HL-60 (cell line): ENCODE results near the gene ADGRB2.

Experiments
- DNase-seq, 2 experiments: peaks; one replicate each; pipeline ENCODE4 v3.0.0-alpha.2; 2010 to 2020; ENCODE audit warnings: low read depth in 1 of 2, low spot score in 1 of 2
- H3K27ac ChIP-seq: fragments of 250-450 bp; sonication (Bioruptor Pico); replicated peaks from 2 replicates; pipeline ENCODE4 v1.5.1; 2020; ENCODE audit warnings: mild to moderate bottlenecking, moderate library complexity
- H3K27me3 ChIP-seq: fragments of 250-450 bp; sonication (Bioruptor Pico); 2 replicates; pipeline ENCODE4 v1.5.1; 2021; ENCODE audit warnings: mild to moderate bottlenecking, moderate library complexity; ENCODE audit not compliant: insufficient read depth, poor library complexity, severe bottlenecking
- H3K4me3 ChIP-seq: replicated peaks from 2 replicates; pipeline ENCODE4 v1.5.1; 2011; ENCODE audit warnings: mild to moderate bottlenecking, control low read depth, low read length; ENCODE audit not compliant: insufficient read depth
- CTCF ChIP-seq: IDR thresholded peaks from one replicate; pipeline ENCODE4 v1.5.1; 2011; ENCODE audit warnings: low read length, control low read depth, inconsistent platforms; ENCODE audit not compliant: insufficient read depth
- GABPA ChIP-seq: IDR thresholded peaks from 2 replicates; pipeline ENCODE4 v1.6.1; 2012; ENCODE audit warnings: low read depth
- POLR2AphosphoS5 ChIP-seq: IDR thresholded peaks from 2 replicates; pipeline ENCODE4 v1.6.1; 2012; ENCODE audit warnings: low read depth
- REST ChIP-seq: IDR thresholded peaks from 2 replicates; pipeline ENCODE4 v1.6.1; 2012; ENCODE audit warnings: low read depth; ENCODE audit not compliant: insufficient replicate concordance
- SPI1 ChIP-seq: IDR thresholded peaks from 2 replicates; pipeline ENCODE4 v1.6.1; 2012; ENCODE audit warnings: low read depth, mild to moderate bottlenecking, borderline replicate concordance

Gene ADGRB2

GRCh38 chr1:31733389-31734219 lies 30.5 kb downstream of the ADGRB2 start:
- Histone ChIP-seq H3K4me3 (no peak overlapping the region), H3K27ac (no peak overlapping the region), H3K27me3 (peaks cover 11% of the 10 kb centered on the region)
- no peak for DNase-seq
- no peak for TF ChIP-seq GABPA

GRCh38 chr1:31732751-31733289 lies 31.3 kb downstream of the ADGRB2 start:
- H3K27me3 ChIP-seq = peaks cover 11% of the 10 kb centered on the region
- no peak overlapping the region for H3K4me3 ChIP-seq
- TF ChIP-seq GABPA (no peak), REST (no peak), SPI1 (no peak), POLR2AphosphoS5 (no peak), CTCF (no peak)
- no peak for DNase-seq
- H3K27ac ChIP-seq = no peak overlapping the region

- Histone ChIP-seq H3K27me3 (peaks cover 11% of the 10 kb centered on the region), H3K4me3 (no peak overlapping the region), H3K27ac (no peak overlapping the region)
- TF ChIP-seq CTCF (no peak), POLR2AphosphoS5 (no peak), SPI1 (no peak), REST (no peak), GABPA (no peak)
- no peak for DNase-seq
These were observed 31.8 kb downstream of the ADGRB2 start for GRCh38 chr1:31732343-31732742.

- TF ChIP-seq CTCF = no peak
- TF ChIP-seq REST = no peak
- no peak for TF ChIP-seq GABPA
- no peak for TF ChIP-seq SPI1
- TF ChIP-seq POLR2AphosphoS5 = no peak
- Histone ChIP-seq H3K27ac (no peak overlapping the region), H3K4me3 (no peak overlapping the region), H3K27me3 (peaks cover 3% of the 10 kb centered on the region)
- no peak for DNase-seq
These were observed 33.0 kb downstream of the ADGRB2 start for GRCh38 chr1:31731049-31731565.
